Measurements from ENCODE around the gene SSTR5. TPM values are rescaled to one million over a fixed set of nuclear protein-coding genes. Genes with fewer than 3 reads are reported as not detected.

Gene SSTR5
- total RNA-seq, 1 donor from 2014 or later: 22.6 TPM

DNA sequence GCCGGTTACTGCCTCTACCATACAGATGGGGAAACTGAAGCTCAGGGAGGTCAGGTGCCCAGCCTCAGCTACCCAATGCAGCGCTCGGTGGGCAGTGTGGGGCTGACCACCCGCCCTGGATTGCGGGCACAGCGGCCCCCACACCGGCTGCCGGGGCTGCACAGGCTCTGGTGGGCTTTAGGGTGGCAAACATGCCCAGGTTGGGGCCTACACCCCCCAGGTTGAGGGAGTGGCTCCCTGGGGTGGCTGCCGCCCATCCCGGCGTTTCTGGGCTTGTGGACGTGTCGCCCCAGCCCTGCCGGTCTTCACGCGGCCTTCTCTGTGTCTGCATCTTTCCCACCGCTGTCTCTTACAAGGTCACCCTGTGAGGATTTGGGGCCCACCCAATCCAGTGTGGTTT is 40.9 kb upstream of the SSTR5 start:
- Histone ChIP-seq H3K4me3 (no peak overlapping the region), H3K27ac (replicated peaks) (no peak overlapping the region), H3K36me3 (no peaks in the 10 kb centered on the region), H3K27me3 (ENCODE audit: low read depth) (peaks cover 72% of the 10 kb centered on the region), H3K4me1 (peaks cover 24% of the 10 kb centered on the region), H3K9me3 (replicated peaks) (no peaks in the 10 kb centered on the region)
- TF ChIP-seq, protein P1, sequence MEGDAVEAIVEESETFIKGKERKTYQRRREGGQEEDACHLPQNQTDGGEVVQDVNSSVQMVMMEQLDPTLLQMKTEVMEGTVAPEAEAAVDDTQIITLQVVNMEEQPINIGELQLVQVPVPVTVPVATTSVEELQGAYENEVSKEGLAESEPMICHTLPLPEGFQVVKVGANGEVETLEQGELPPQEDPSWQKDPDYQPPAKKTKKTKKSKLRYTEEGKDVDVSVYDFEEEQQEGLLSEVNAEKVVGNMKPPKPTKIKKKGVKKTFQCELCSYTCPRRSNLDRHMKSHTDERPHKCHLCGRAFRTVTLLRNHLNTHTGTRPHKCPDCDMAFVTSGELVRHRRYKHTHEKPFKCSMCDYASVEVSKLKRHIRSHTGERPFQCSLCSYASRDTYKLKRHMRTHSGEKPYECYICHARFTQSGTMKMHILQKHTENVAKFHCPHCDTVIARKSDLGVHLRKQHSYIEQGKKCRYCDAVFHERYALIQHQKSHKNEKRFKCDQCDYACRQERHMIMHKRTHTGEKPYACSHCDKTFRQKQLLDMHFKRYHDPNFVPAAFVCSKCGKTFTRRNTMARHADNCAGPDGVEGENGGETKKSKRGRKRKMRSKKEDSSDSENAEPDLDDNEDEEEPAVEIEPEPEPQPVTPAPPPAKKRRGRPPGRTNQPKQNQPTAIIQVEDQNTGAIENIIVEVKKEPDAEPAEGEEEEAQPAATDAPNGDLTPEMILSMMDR (IDR thresholded peaks at IDR 0.05; ENCODE audit: borderline replicate concordance): no peak
- intact Hi-C loops (cut with micrococcal nuclease): loop anchor here (10.0 kb wide), 1 partner anchor 197 kb away; no protein-coding TSS in a partner anchor
- DNase-seq: no peak

DNA sequence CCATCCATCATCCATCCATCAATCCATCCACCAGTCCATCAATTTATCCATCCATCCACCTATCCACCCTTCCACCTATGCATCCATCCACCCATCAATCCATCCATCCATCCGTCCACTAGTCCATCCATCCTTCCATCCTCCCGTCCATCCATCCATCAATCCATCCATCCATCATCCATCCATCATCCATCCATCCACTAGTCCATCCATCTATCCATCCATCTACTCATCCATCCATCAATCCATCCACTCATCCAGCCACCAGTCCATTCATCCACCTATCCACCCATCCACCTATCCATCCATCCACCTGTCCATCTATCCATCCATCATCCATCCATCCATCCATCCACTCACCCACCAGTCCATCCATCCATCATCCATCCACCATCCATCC is 39.9 kb upstream of the SSTR5 start:
- intact Hi-C loops (cut with micrococcal nuclease): loop anchor here (10.0 kb wide), 1 partner anchor 198 kb away; no protein-coding TSS in a partner anchor
- Histone ChIP-seq H3K4me1 (peaks cover 24% of the 10 kb centered on the region), H3K27ac (replicated peaks) (no peak overlapping the region), H3K36me3 (no peaks in the 10 kb centered on the region), H3K27me3 (ENCODE audit: low read depth) (peaks cover 72% of the 10 kb centered on the region), H3K4me3 (no peak overlapping the region), H3K9me3 (replicated peaks) (no peaks in the 10 kb centered on the region)
- TF ChIP-seq, protein P1 (IDR thresholded peaks at IDR 0.05; ENCODE audit: borderline replicate concordance): no peak
- DNase-seq: no peak

GRCh38 chr16:1033128-1033679 is 39.3 kb upstream of the SSTR5 start:
- H3K4me3 ChIP-seq: no peak overlapping the region

GRCh38 chr16:1034230-1035065 is 38.1 kb upstream of the SSTR5 start:
- Histone ChIP-seq H3K27me3 (ENCODE audit: low read depth) (peaks cover 72% of the 10 kb centered on the region), H3K4me1 (peaks cover 11% of the 10 kb centered on the region), H3K27ac (replicated peaks) (no peak overlapping the region), H3K4me3 (no peak overlapping the region), H3K9me3 (replicated peaks) (no peaks in the 10 kb centered on the region), H3K36me3 (no peaks in the 10 kb centered on the region)
- TF ChIP-seq, protein P1 (IDR thresholded peaks at IDR 0.05; ENCODE audit: borderline replicate concordance): no peak
- intact Hi-C loops (cut with micrococcal nuclease): loop anchor here (10.0 kb wide), 1 partner anchor 200 kb away; no protein-coding TSS in a partner anchor
- DNase-seq: no peak

More at GRCh38 chr16:1033128-1033679, 39.3 kb upstream of the SSTR5 start:
- Histone ChIP-seq H3K4me1 (peaks cover 23% of the 10 kb centered on the region), H3K27me3 (ENCODE audit: low read depth) (peaks cover 72% of the 10 kb centered on the region), H3K36me3 (no peaks in the 10 kb centered on the region), H3K9me3 (replicated peaks) (no peaks in the 10 kb centered on the region), H3K27ac (replicated peaks) (no peak overlapping the region)
- no peak for DNase-seq
- TF ChIP-seq, protein P1 (IDR thresholded peaks at IDR 0.05; ENCODE audit: borderline replicate concordance): no peak
- intact Hi-C loops (cut with micrococcal nuclease): loop anchor here (10.0 kb wide), 1 partner anchor 198 kb away; no protein-coding TSS in a partner anchor

DNA sequence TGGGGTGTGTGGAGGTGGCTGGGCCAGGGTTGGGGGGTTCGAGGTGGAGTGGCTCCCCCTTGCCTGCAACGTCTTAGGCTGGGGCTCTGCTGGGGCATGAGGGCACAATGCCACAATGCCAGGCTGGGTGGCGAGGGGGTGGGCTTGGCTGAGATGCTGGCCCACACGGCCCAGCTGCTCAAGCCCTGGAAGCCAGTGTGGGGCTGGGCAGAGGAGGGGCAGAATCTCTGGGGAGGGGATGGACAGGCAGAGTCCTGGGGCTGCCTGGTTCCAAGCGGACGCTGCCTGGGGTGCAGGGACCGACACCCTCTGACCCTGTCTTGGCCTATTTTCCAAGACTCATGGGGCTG is 37.5 kb upstream of the SSTR5 start:
- H3K27ac ChIP-seq (replicated peaks): no peak overlapping the region
- no peak overlapping the region for H3K4me3 ChIP-seq
- DNase-seq: no peak
- TF ChIP-seq, protein P1 (IDR thresholded peaks at IDR 0.05; ENCODE audit: borderline replicate concordance): no peak
- H3K4me1 ChIP-seq: peaks cover 7% of the 10 kb centered on the region
- no peaks in the 10 kb centered on the region for H3K9me3 ChIP-seq (replicated peaks)
- H3K27me3 ChIP-seq (ENCODE audit: low read depth): peaks cover 72% of the 10 kb centered on the region
- intact Hi-C loops (cut with micrococcal nuclease): loop anchor here (10.0 kb wide), 1 partner anchor 200 kb away; no protein-coding TSS in a partner anchor
- no peaks in the 10 kb centered on the region for H3K36me3 ChIP-seq

All from left ventricle myocardium inferior (tissue), 1 donor.